Fibroblast of mammary gland (primary cell): Measurements from ENCODE around the gene CCDC137.

ENCODE experiments used
- DNase-seq: peaks from one replicate; pipeline ENCODE4 v3.0.0-alpha.2; 2010; ENCODE audit warnings: low read depth
- H3K4me3 ChIP-seq: 2 replicates; pipeline ENCODE4 v1.5.1; 2011; ENCODE audit warnings: low read depth, mild to moderate bottlenecking, low read length, moderate library complexity; ENCODE audit not compliant: control insufficient read depth
- TF ChIP-seq, protein P1 (sequence below): conservative IDR thresholded peaks from 2 replicates; pipeline ENCODE4 v1.5.1; 2011; ENCODE audit warnings: low read depth, low read length, inconsistent platforms; ENCODE audit not compliant: control insufficient read depth, insufficient read depth

Gene CCDC137

DNA sequence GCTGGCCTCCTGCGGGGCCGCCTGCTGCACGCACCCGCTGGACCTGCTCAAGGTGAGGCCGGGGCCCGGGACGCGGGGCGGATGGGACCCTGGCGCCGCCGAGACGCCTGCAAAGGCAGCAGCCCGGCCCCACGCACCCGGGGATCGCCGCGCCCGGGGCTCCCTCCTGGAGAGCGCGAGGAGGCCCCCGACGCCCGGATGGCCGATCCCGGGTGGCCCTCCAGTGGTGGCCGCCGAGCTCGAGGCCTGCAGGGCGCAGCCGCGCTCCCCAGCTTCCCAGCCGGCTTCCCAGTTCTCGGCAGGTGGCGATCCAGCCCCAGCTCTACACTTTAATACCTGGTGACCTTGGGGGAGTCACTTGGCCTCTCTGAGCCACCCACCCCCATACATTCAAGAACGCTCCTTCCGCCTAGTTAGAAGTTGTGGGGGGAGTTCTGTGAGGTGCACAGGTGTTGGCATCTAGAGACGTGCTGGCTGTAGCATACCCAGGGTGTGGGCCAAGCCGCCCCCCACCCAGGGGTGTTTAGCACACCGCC, 46.0 kb downstream of the CCDC137 start:
- peak overlapping the region; percentile 54 for H3K4me3 ChIP-seq
- TF ChIP-seq, protein P1, sequence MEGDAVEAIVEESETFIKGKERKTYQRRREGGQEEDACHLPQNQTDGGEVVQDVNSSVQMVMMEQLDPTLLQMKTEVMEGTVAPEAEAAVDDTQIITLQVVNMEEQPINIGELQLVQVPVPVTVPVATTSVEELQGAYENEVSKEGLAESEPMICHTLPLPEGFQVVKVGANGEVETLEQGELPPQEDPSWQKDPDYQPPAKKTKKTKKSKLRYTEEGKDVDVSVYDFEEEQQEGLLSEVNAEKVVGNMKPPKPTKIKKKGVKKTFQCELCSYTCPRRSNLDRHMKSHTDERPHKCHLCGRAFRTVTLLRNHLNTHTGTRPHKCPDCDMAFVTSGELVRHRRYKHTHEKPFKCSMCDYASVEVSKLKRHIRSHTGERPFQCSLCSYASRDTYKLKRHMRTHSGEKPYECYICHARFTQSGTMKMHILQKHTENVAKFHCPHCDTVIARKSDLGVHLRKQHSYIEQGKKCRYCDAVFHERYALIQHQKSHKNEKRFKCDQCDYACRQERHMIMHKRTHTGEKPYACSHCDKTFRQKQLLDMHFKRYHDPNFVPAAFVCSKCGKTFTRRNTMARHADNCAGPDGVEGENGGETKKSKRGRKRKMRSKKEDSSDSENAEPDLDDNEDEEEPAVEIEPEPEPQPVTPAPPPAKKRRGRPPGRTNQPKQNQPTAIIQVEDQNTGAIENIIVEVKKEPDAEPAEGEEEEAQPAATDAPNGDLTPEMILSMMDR = no peak
- DNase-seq = no peak

DNA sequence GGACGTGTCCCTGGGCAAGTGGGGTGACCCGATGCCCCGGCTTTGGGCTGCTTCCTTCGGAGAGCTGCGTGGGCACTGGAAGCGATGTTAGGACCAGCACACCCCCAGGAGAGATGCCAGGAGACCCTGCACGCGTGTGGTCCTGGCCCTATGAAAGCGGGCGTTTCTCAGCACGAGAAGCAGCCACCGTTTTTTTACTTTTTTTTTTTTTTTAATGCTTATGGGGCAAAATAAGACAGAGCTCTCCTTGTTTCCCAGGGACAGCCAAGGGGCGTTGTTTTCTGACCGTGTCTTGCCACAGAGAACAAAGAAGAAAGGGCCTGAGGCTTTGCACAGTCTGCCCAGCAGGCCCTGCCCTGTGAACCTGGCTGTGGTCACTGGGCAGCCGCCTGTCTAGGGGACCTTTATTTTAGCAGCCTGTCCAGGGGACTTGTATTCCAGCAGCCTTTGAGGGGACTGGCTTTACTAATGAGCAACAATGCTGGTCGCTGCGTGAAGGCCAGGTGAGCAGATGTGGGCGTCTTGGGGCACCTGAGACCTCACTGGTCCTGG, 46.5 kb downstream of the CCDC137 start:
- H3K4me3 ChIP-seq = peak overlapping the region; percentile 54
- no peak for DNase-seq
- TF ChIP-seq, protein P1 = no peak

DNA sequence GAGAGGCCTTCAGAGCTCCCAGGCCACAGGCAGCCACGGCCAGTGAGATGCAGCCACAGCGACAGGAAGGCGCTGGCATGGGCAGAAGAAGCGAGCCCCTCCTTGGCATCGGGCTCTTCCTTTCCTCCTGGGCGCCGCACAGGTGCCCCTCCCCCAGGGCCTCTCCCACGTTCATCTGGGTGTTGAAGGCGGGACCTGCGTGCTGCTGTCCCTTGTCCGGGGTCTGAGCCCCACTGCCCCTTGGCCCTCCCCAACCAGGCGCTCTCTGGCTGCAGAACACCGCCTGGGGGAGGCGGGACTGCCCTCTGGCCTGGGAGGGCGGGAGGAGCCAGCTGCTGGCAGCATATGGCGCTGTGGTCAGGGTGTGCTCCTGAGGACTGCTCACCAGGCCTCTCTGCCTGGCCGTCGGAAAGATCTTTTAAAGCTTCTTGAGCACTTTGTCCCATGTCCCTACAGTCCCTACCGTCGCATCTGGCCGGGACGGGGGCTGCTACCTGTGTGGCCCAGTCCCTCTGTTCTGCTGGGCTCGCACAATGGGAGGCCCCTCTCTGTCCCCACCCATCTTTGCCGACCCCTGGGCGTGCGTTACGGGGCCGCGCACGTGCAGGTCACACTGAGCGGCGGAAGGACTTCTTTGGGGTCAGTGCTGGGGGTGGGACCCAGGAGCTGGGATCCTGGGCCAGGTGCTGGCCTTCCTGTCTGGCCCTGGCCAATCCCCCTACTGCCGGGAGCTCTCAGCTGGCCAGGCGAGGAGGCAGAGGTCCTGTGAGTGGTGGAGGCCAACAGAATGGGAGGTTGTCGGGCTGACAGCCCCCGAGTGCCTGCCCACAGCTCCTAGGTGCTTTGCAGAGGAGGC, 47.2 kb downstream of the CCDC137 start:
- TF ChIP-seq, protein P1 = no peak
- no peak for DNase-seq
- no peak overlapping the region for H3K4me3 ChIP-seq

DNA sequence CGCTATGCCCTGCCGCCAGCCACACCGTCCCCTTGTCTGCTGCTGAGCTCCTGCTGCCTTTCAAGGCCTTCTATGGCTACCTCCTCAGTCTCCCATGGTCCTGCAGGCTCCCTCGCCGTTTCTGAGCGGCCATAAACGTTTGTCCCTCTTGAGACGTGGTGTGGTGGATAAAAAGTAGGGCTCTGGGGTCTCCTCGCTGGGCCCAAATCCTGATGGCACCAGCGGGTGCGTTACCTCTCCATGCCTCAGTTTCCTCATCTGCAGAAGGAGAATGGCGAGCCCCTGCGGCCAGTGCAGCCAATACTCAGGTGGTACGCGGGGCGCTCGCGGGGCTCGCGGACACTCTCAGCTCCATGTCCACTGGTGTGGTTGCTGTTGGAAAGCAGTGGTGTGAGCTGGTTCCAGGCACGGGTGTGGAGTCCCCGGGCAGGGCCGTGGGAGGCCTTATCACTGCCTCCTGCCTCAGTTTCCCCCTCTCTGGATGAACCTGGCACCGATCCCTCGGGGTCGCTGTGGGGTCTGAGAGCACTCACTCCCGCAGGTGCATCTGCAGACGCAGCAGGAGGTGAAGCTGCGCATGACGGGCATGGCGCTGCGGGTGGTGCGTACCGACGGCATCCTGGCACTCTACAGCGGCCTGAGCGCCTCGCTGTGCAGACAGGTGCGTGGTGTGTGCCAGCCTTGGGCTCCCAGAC, 48.0 kb downstream of the CCDC137 start:
- H3K4me3 ChIP-seq = no peak overlapping the region
- TF ChIP-seq, protein P1 = no peak
- DNase-seq = no peak

DNA sequence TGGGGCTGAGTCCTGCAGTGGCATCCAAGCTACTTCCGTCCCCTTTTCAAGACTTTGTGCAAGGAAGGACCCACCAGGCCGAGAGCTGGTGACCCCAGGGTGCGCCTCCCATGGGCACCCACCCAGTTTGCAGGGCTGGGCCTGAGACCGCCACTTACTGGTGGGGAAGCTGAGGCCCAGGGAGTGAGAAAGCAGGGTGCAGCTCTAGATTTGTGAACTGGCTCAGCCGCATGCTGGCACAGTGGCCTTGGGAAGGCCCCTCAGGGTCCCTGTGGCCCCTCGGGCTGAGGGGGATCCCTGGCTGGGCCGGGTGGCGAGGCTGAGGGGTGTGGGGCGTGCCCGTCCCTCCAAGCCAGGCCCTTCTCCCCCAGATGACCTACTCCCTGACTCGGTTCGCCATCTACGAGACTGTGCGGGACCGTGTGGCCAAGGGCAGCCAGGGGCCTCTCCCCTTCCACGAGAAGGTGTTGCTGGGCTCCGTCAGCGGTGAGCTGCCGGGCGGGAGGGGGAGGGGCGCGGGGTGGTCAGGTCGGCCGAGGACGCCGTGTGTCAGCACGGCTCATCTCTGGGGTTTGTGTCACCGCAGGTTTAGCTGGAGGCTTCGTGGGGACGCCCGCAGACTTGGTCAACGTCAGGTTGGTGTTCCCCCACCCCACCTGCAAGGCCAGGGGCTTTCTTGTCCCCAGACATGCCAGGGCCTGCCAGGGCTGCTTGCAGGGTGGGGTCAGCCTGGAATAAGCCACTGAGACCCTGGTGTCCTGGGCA, 48.8 kb downstream of the CCDC137 start:
- no peak for DNase-seq
- TF ChIP-seq, protein P1 = no peak
- H3K4me3 ChIP-seq = no peak overlapping the region
